Measurements from ENCODE around the gene SEC14L2.

- TF ChIP-seq EP300 (IDR thresholded peaks at IDR 0.05) (no peak), CTCF (IDR thresholded peaks at IDR 0.05) (no peak), POLR2A (IDR thresholded peaks at IDR 0.05) (no peak)
Observed at GRCh38 chr22:30420347-30421125, 23.7 kb downstream of the SEC14L2 start.

All from tibial nerve (tissue), 4 donors.